GM11168 (cell line): ENCODE results near the gene JAZF1.

ENCODE experiments used
- in situ Hi-C: fragments of 300-500 bp; cut with MboI; formaldehyde crosslinking; loops from one replicate; pipeline ENCODE4 v1.12.0; 2022; ENCODE audit warnings: low sequenced_read_pairs; ENCODE audit not compliant: unreplicated experiment

JAZF1 gene

DNA sequence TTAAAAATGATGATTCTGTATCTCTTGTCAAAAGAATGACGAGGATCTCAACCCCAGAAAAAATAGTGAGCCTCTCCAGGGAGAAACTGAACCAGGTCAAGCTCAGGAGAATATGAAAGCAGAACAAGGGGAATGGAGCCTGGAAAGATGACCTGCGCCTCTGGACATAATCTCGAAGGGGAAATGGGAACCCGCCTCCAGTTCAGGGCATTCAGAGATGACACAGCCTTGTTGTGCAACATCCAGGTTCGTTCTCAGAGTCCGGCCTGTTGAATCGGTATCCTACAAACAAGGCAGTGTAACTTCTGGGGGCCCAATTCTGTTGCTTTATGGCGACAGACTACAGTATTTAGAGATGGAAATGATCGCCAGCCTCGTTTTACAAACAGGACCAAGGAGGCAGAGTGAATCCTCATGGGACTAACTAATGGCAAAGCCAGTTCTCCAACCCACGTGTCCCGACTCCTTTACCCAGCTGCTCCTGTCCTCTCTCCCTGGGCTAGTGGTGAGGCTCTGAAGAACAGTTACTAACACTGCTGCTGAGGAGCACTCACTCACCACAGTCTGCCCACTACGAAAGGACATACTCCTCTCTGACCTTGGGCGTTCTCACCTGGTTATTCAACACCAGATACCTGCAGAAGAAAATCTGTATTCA lies 67.6 kb downstream of the JAZF1 start:
- in situ Hi-C loops, result no loop called here

- in situ Hi-C loops, result no loop called here
Observed at GRCh38 chr7:28112467-28112866, 68.1 kb downstream of the JAZF1 start.

DNA sequence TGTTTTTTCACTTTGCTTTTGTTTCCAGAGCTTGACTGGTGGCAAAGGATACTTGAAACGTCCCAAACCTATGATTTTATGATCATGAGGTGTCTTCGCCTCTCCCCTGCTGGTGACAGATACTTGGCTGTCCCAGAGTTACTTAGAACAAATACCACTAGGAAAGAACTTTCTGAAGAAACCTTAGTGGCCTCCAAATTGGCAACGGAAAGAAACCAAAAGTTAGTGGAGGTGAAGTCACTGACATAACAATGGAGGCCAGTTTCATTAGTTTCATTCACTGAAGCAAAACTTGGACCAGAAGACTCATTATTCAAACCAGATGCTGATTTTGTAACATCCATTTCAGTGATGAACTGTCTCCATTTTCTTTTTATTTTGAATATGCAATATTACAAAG lies 68.6 kb downstream of the JAZF1 start:
- in situ Hi-C loops, result no loop called here

DNA sequence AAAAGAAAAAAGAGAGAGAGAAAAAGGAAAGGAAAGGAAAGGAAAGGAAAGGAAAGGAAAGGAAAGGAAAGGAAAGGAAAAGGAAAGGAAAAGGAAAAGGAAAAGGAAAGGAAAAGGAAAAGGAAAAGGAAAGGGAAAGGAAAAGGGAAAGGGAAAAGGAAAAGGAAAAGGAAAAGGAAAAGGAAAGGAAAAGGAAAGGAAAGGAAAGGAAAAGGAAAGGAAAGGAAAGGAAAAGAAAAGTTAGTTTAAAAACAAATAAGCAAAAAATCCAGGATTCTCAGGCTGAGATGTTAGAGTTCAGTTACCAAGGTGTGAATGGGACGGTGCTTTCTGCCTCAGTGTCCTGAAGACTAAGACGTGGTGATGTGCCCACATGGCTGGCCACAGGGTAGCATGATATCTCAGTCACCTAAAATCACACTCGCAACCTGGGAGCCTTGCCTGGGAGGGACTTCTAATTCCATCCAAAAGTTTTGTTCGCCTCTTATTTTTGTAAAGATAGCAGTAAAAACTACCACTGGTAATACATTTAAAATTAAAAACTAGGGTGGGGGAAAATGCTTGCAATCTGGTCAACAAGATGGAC lies 70.1 kb downstream of the JAZF1 start:
- in situ Hi-C loops, result no loop called here

DNA sequence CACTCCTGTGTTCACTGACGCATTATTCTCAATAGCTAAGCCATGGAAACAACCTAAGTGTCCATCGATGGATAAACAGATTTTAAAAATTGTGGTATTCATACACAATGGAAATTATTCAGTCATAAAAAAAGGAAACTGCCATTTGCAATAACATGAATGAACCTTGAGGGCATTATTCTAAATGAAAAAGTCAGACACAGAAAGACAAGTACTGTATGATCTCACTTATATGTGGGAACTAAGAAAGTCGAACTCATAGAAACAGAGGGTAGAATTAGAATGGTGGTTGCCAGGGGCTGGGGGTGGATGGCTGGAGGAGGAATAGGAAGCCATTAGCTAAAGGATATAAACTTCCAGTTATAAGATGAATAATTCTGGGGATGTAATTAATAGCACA lies 71.8 kb downstream of the JAZF1 start:
- in situ Hi-C loops, result no loop called here

- in situ Hi-C loops, result no loop called here
Observed at GRCh38 chr7:28107960-28108359, 72.6 kb downstream of the JAZF1 start.

DNA sequence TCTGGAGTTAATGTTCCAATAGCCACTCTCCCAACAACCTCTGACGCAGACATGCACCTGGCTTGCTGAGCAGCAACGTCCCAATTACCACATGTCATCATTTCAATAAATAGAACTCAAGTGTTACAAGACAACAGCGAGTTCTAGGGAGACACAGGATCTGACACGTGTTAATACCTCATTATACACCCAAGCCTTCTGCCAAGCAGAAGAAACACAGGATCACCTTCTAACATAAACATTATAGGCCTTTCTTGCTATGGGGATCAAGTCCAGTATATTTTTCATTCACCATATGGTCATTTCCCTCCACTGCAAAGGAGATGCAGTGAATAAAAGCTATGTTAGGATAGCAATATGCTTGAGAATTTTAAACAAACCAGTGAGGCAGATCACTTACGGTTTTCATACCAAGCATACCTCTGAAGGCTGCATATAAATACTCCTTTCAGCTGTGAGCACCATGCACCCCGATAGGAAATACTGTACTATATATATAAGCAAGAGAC lies 74.2 kb downstream of the JAZF1 start:
- in situ Hi-C loops, result no loop called here

DNA sequence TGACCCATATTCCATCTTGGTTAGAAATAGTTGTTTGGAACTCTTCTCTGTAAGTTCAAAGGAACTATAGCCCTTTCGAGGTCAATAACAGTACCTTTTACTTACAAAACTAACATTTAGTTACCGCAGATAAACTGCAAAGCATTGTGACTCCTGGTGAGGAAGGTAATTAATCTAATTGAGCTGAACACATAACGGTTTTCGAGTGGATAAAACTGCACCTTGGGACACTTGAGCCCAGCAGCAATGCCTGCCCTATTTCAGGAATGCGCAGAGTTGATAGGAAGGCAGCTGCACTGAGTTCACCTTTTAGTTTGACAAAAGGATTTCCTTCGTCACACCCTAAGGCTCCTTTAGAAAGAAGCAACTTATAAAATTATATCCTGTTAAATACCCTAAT lies 75.4 kb downstream of the JAZF1 start:
- in situ Hi-C loops, result no loop called here

- in situ Hi-C loops, result no loop called here
Observed at GRCh38 chr7:28104811-28105210, 75.8 kb downstream of the JAZF1 start.

- in situ Hi-C loops, result no loop called here
Observed at GRCh38 chr7:28104041-28104541, 76.5 kb downstream of the JAZF1 start.

DNA sequence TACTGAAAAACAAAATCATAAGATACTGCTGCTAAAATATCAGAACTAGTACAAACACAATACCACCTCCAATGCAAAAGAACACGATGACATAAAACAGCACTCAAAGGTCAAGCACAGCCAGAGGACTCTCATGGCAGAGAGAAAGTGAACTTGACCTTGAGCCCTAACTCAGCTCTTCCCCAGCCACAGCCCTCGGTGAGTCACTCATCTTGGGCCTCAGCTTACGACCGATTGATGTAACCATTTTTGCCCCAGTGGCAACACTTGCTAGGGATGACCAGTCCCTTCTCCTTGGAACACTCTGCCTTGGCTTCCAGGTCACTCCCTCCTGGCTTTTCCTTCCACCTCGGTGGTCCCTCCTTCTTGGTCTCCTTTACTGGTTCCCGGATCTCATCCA lies 77.8 kb downstream of the JAZF1 start:
- in situ Hi-C loops, result no loop called here

DNA sequence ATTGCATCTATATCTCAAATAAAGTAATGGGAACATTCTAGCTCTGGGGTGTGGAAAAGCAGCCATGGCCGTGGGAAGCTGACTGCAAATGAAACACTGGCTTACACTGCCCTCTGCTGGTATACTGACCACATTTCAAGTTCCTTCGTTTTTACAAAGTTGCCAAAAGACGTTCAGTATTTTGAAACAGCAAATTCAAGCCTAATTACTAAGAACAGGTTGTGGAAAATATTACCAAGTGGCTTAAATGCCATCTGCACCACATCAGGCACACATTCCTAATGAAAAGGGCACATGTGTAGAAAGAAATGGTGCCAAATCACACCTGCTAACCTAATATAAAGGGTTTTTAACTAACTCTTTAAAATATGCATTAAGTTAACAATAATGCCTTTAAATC lies 83.9 kb downstream of the JAZF1 start:
- in situ Hi-C loops, result no loop called here

DNA sequence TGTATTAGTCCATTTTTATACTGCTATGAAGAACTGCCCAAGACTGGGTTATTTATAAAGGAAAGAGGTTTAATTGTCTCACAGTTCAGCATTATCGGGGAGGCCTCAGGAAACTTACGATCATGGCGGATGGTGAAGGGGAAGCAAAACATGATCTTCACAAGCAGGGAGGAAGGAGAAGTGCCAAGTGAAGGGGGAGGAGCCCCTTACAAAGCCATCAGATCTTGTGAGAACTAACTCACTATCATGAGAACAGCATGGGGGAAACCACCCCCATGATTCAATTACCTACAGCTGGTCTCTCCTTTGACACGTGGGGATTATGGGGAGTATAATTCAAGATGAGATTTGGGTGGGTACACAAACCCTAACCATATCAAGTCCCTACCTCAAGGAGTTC lies 85.4 kb downstream of the JAZF1 start:
- in situ Hi-C loops, result no loop called here

- in situ Hi-C loops, result no loop called here
Observed at GRCh38 chr7:28093623-28094232, 86.9 kb downstream of the JAZF1 start.

GRCh38 chr7:28091190-28091589 lies 89.4 kb downstream of the JAZF1 start:
- in situ Hi-C loops, result no loop called here

GRCh38 chr7:28088901-28089714 lies 91.5 kb downstream of the JAZF1 start:
- in situ Hi-C loops, result no loop called here

DNA sequence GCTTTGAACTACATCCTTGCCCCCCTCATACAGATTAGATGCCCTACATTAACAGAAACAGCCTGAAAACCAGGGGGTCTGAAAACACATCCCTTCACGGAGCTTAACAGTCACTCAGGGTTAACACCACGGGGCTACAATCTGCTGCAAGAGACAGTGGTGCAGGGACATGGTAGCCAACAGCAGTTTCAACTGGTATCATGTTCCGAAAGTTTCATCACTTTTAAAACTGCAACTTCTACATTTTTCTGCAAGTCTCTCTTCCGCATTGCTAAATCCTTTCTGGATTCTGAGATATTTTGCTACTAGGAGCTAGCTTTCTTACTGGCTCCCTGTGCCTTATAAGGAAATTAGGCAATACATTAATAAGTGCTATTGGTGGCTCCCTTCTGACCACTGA lies 92.6 kb downstream of the JAZF1 start:
- in situ Hi-C loops, result no loop called here

DNA sequence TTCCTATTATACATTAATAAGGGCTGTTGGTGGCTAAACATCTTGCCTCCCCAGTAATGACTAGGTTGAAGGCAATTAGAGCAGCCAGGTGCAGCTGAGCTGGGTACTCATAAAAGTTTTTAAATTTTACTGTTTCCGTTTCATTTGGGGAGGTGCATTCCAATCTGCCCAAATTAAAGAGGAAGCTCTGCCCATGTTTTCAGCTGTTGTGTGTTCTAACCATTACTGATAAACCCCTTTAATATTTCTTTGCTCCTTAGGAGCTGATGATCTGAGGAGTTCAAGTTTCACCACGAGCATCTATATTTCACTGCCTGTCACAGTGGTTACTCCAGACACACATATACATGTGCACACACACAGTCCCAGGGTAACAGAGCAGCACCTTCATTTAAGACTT lies 94.4 kb downstream of the JAZF1 start:
- in situ Hi-C loops, result no loop called here

- in situ Hi-C loops, result no loop called here
Observed at GRCh38 chr7:28083998-28084985, 96.3 kb downstream of the JAZF1 start.
